ENCODE data around the gene MMP14.
A peak's percentile ranks its signal among the peaks of the same experiment; 100 is the strongest.

MMP14 gene

GRCh38 chr14:22887260-22887989, 51.0 kb downstream of the MMP14 start:
- peak; percentile 69 for DNase-seq (ENCODE audit: extremely low read depth, insufficient read length)
- H3K4me3 ChIP-seq (replicated peaks; ENCODE audit: low read depth, low read length): peak overlapping the region; percentile 63
- H3K36me3 ChIP-seq (ENCODE audit: control insufficient read depth, insufficient read depth, low read length): peaks cover 3% of the 10 kb centered on the region
- TF ChIP-seq CTCF (IDR thresholded peaks at IDR 0.05; ENCODE audit: insufficient read depth, low read length, poor library complexity, severe bottlenecking): no peak
- H3K27me3 ChIP-seq (replicated peaks; ENCODE audit: control insufficient read depth, insufficient read depth, low read length): no peaks in the 10 kb centered on the region

- DNase-seq (ENCODE audit: extremely low read depth, insufficient read length): peak; percentile 81
- peaks cover 6% of the 10 kb centered on the region for H3K36me3 ChIP-seq (ENCODE audit: control insufficient read depth, insufficient read depth, low read length)
- H3K4me3 ChIP-seq (replicated peaks; ENCODE audit: low read depth, low read length): peak overlapping the region; percentile 63
- TF ChIP-seq CTCF (IDR thresholded peaks at IDR 0.05; ENCODE audit: insufficient read depth, low read length, poor library complexity, severe bottlenecking): no peak
- H3K27me3 ChIP-seq (replicated peaks; ENCODE audit: control insufficient read depth, insufficient read depth, low read length): no peaks in the 10 kb centered on the region
These were observed 51.6 kb downstream of the MMP14 start for GRCh38 chr14:22887990-22888378.

GRCh38 chr14:22888662-22889061, 52.3 kb downstream of the MMP14 start:
- Histone ChIP-seq H3K4me3 (replicated peaks; ENCODE audit: low read depth, low read length) (peak overlapping the region; percentile 63), H3K36me3 (ENCODE audit: control insufficient read depth, insufficient read depth, low read length) (peaks cover 6% of the 10 kb centered on the region), H3K27me3 (replicated peaks; ENCODE audit: control insufficient read depth, insufficient read depth, low read length) (no peaks in the 10 kb centered on the region)
- DNase-seq (ENCODE audit: extremely low read depth, insufficient read length): peak; percentile 53
- TF ChIP-seq CTCF (IDR thresholded peaks at IDR 0.05; ENCODE audit: insufficient read depth, low read length, poor library complexity, severe bottlenecking): no peak

GRCh38 chr14:22890416-22890815, 54.0 kb downstream of the MMP14 start:
- Histone ChIP-seq H3K27me3 (replicated peaks; ENCODE audit: control insufficient read depth, insufficient read depth, low read length) (no peaks in the 10 kb centered on the region), H3K36me3 (ENCODE audit: control insufficient read depth, insufficient read depth, low read length) (peaks cover 6% of the 10 kb centered on the region), H3K4me3 (replicated peaks; ENCODE audit: low read depth, low read length) (no peak overlapping the region)
- no peak for TF ChIP-seq CTCF (IDR thresholded peaks at IDR 0.05; ENCODE audit: insufficient read depth, low read length, poor library complexity, severe bottlenecking)
- DNase-seq (ENCODE audit: extremely low read depth, insufficient read length): no peak

GRCh38 chr14:22892488-22892887, 56.1 kb downstream of the MMP14 start:
- Histone ChIP-seq H3K36me3 (ENCODE audit: control insufficient read depth, insufficient read depth, low read length) (peaks cover 8% of the 10 kb centered on the region), H3K4me3 (replicated peaks; ENCODE audit: low read depth, low read length) (no peak overlapping the region), H3K27me3 (replicated peaks; ENCODE audit: control insufficient read depth, insufficient read depth, low read length) (no peaks in the 10 kb centered on the region)
- no peak for DNase-seq (ENCODE audit: extremely low read depth, insufficient read length)
- no peak for TF ChIP-seq CTCF (IDR thresholded peaks at IDR 0.05; ENCODE audit: insufficient read depth, low read length, poor library complexity, severe bottlenecking)
